KOPT-K1 (cell line): ENCODE measurements around the gene RCOR2.

ENCODE experiments used
- H3K27ac ChIP-seq: fragments of 200-600 bp; sonication (generic); 2 replicates; pipeline ENCODE4 v1.5.1; 2016; ENCODE audit warnings: antibody characterized with exemption, mild to moderate bottlenecking, low read depth, low read length; ENCODE audit not compliant: poor library complexity, severe bottlenecking
- H3K36me3 ChIP-seq: fragments of 200-600 bp; sonication (generic); 2 replicates; pipeline ENCODE4 v1.5.1; 2017; ENCODE audit warnings: antibody characterized with exemption, mild to moderate bottlenecking, low read length, moderate library complexity; ENCODE audit not compliant: insufficient read depth
- H3K9me3 ChIP-seq: fragments of 200-600 bp; sonication (generic); 2 replicates; pipeline ENCODE4 v1.5.1; 2017; ENCODE audit warnings: antibody characterized with exemption, low read length, mild to moderate bottlenecking; ENCODE audit not compliant: insufficient read depth, poor library complexity, severe bottlenecking

RCOR2 gene

GRCh38 chr11:63883791-63884190 lies 33.2 kb downstream of the RCOR2 start:
- peak overlapping the region; percentile 4 for H3K27ac ChIP-seq
- H3K9me3 ChIP-seq, result no peaks in the 10 kb centered on the region
- peaks cover 6% of the 10 kb centered on the region for H3K36me3 ChIP-seq

GRCh38 chr11:63882555-63883242 lies 34.3 kb downstream of the RCOR2 start:
- no peaks in the 10 kb centered on the region for H3K9me3 ChIP-seq
- H3K27ac ChIP-seq, result peak overlapping the region; percentile 16
- H3K36me3 ChIP-seq, result peaks cover 10% of the 10 kb centered on the region

DNA sequence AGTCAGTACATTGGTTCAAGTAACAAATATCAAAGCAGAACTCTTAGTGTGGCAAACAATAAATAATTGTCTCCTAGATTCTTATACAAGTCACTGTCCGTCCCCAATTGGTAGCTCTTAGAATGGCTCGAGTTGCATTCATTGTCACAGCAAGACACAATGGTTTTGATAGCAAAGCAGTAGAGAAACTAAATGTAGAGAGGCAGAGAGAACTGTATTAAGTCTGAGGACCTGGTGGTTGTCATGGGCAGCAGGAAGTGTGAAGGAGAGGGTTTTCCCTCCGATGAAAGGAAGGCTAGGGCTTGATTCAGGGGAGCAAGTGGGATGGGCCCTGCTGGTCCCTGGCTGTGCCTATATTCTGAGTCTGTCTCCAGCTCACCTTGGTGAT lies 36.6 kb downstream of the RCOR2 start:
- H3K9me3 ChIP-seq, result no peaks in the 10 kb centered on the region
- H3K36me3 ChIP-seq, result peaks cover 17% of the 10 kb centered on the region
- no peak overlapping the region for H3K27ac ChIP-seq

DNA sequence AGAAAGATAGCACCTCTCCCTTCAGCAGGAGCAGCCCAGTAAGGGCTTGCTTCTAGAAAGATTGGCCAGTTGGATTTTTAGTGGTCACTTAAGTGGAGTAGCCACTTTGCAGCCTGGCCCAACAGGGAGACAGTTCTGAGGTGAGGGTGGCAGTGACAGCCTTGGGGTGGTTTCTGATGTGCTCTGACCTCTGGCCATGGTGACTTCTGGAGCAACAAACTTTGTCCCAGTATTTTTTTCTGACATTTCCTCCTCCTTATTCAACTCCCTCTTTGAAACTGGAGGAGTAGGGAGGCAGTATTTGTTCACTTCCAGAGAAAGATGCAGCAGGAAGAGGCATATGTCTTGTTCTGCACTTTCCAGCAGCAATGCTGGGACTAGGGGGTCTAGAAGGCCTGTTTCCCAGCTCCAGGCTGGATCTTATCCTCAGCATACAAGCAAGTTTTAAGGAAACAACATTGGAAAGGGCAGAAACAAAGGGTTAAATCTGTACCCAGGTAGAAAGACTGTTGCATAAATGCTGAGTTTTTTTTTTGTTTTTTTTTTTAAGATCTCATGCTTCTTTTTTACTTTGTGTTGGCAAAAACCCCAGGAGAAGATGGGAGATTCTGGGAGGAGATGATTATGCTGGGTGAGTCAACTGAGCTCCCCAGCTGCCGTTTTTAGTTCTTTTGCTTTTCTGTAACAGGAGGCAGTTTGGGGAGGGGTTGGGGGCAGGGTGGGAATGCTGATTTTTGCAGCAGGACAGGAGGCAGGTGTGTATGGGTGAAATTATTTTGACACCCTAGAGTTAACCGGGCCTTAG lies 37.2 kb downstream of the RCOR2 start:
- Histone ChIP-seq H3K27ac (no peak overlapping the region), H3K36me3 (peaks cover 17% of the 10 kb centered on the region), H3K9me3 (no peaks in the 10 kb centered on the region)

- Histone ChIP-seq H3K36me3 (peaks cover 17% of the 10 kb centered on the region), H3K9me3 (no peaks in the 10 kb centered on the region), H3K27ac (no peak overlapping the region)
Observed at GRCh38 chr11:63877658-63878241, 39.2 kb downstream of the RCOR2 start.

- Histone ChIP-seq H3K36me3 (peaks cover 17% of the 10 kb centered on the region), H3K9me3 (no peaks in the 10 kb centered on the region), H3K27ac (no peak overlapping the region)
Observed at GRCh38 chr11:63876616-63877015, 40.3 kb downstream of the RCOR2 start.

DNA sequence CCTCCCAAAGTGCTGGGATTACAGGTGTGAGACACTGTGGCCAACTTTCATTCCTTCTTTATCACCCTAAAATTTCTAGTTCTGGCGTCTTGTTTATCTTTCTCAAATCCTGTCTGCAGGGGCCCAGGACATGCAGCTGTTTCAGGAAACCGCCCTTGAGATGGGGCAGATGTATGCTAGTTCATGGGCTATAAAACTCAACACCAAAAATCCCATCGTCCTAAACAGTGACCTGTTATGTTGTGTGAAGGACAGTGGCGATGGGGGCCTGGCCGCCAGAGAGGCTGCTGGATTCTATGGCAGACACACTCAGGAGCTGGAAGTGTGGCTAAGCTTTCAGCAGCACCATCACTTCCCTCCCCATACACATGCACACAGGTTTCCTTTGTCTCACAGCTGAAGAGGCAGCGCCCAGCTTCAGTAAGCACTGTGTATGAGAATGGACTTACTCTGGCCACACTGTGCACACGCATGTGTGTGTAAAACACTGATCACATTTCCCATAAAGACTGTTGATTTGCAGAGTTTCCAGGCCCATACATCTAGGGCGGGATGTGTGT lies 41.4 kb downstream of the RCOR2 start:
- H3K27ac ChIP-seq, result no peak overlapping the region
- H3K9me3 ChIP-seq, result no peaks in the 10 kb centered on the region
- H3K36me3 ChIP-seq, result peaks cover 17% of the 10 kb centered on the region

DNA sequence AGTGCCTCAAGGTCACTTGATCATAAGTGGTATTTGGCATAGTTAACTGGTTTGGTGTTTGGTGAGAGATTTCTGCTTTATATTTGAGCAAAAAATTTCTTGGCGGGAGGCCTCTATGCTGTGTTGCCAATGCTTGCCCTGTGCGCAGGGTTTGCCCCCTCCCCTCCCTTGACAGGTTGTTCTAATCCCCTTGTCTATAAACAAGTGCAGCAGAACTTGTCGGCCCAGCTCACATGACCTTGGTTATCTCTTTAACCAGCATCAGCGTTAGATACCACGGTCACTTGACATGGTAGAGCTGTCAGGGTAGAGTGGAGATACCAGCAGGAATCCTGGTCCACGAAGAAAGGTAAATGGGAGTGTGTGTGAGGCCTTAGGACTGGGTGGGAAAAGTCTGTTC lies 42.5 kb downstream of the RCOR2 start:
- H3K9me3 ChIP-seq, result no peaks in the 10 kb centered on the region
- no peak overlapping the region for H3K27ac ChIP-seq
- H3K36me3 ChIP-seq, result peaks cover 17% of the 10 kb centered on the region

- peaks cover 13% of the 10 kb centered on the region for H3K36me3 ChIP-seq
- H3K9me3 ChIP-seq, result no peaks in the 10 kb centered on the region
- H3K27ac ChIP-seq, result no peak overlapping the region
Observed at GRCh38 chr11:63873311-63873710, 43.7 kb downstream of the RCOR2 start.

GRCh38 chr11:63872800-63873197 lies 44.2 kb downstream of the RCOR2 start:
- H3K9me3 ChIP-seq, result no peaks in the 10 kb centered on the region
- H3K27ac ChIP-seq, result no peak overlapping the region
- peaks cover 14% of the 10 kb centered on the region for H3K36me3 ChIP-seq

DNA sequence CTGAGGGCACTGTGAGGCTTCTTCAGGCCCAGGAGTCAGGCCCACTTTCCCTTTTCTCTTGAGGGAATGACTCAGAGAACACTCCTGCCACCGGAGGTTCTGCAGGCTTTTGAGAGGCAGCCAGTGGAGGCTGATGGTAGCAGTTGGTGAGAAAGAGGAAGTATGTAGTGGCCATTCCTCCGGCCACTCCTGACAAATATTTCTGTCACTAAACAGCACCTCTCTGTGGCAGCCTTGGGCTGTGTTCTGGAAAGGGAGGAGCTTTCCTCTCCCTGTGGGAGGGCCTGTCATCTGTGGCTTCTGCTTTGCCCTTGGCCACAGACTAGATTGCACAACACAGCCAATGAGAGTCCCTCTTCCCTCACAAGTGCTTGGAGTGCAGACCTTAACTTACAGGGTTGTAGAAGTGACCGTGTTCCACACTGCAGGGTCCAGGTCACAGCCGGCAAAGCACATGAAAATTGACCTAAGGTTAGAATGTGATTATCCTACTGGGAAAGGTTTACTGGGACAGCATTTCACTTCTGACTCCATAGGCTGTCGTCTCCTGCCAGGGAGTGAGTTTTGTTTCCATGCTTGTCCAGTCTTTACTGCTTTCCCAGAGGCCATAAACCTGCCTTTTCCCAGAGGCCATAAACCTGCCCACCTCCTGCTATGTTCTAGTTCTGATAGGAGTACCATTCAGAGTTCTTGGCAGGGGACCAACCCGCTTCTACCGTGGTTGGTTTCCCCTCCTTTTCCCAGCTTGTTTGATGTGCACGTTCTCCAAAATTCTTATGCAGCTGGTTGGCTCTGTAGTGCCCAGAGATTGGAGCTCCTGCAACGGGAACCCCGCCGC lies 44.8 kb downstream of the RCOR2 start:
- peak overlapping the region; percentile 21 for H3K27ac ChIP-seq
- no peaks in the 10 kb centered on the region for H3K9me3 ChIP-seq
- peaks cover 16% of the 10 kb centered on the region for H3K36me3 ChIP-seq

DNA sequence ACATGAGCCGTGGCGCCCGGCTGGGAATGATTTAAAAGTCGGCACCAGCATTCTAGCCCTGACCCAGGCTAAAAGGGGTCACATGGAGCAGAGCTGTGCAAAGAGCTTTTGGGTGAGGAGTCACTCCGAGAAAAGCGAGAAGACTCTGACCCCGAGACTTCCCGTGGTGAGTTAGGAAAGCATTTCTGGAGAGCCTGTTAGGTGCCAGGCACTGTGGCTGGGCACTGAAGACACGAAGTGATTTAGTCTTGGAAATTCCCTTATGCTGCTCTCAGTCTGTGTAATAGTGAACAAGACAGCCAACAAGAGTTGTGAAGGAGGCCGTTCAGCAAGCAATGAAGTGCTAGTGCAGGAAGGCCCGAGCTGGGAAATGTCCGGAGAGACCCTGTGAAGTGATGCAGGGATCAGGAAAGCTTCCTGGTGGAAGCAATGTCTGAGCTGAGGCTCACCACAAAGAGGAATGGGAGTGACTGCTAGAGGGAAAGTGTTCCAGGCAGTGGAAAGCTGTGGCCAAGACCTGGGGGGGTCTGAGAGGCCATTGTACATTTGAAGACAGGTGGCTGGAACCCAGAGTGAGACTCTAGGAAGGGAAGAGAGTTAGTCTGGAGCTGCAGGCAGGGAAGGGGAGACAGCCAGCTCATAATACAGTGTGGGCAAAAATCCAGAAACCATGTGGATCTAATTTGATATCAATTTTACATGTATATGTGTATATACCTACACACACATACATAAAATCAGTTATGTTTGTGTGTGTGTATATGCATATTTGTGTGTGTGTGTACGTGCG lies 46.4 kb downstream of the RCOR2 start:
- H3K36me3 ChIP-seq, result peaks cover 15% of the 10 kb centered on the region
- no peaks in the 10 kb centered on the region for H3K9me3 ChIP-seq
- H3K27ac ChIP-seq, result peak overlapping the region; percentile 67

DNA sequence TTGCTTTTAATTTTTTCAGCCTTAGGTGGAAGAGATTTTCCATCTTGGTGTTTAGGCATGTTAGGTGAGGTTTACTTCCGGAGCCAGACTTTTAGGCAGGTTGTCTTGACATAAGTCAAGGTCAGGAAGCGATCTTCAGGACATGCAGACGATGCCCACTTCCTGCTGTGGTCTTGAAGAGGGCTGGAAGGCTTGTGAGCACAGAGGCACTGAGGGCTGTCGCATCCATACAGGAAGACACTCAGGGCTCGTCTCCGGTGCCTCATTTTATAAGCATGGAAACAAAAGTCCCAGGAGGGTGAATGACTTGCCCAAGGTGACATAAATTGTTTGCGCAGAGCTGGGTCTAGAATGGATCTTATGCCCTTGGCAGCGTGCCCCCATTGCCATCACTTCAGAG lies 47.3 kb downstream of the RCOR2 start:
- peak overlapping the region; percentile 67 for H3K27ac ChIP-seq
- H3K36me3 ChIP-seq, result peaks cover 13% of the 10 kb centered on the region
- no peaks in the 10 kb centered on the region for H3K9me3 ChIP-seq

GRCh38 chr11:63869171-63869591 lies 47.8 kb downstream of the RCOR2 start:
- no peaks in the 10 kb centered on the region for H3K9me3 ChIP-seq
- H3K27ac ChIP-seq, result peak overlapping the region; percentile 67
- H3K36me3 ChIP-seq, result peaks cover 13% of the 10 kb centered on the region
